Sciatic nerve (tissue), 2 donors: ENCODE data around the gene P2RX4. TPM values are rescaled to one million over a fixed set of nuclear protein-coding genes. Genes with fewer than 3 reads are reported as not detected.
"Not testable (repeated sequence)": the region's sequence is repeated elsewhere in the genome, so short reads cannot be mapped to it uniquely, and the experiment has no call there.

Experiments
- ATAC-seq: fragments of 200-7000 bp; cut with Tn5 transposase; one replicate; pipeline ENCODE4 v1.9.1; 2020; ENCODE audit warnings: mild to moderate bottlenecking, moderate library complexity
- DNase-seq: peaks from one replicate; pipeline ENCODE4 v3.0.0-alpha.2; 2020; ENCODE audit warnings: low spot score
- intact Hi-C: fragments of 100-400 bp; cut with DNase I; formaldehyde crosslinking; loops from one replicate; pipeline ENCODE4 v1.14.2; 2022
- total RNA-seq: library from RNA; stranded (reverse); fragmentation: NEBNext Ultra II Directional; extraction: Animal tissue kit (Norgen Biotek cat#: 25700); gene quantifications from one replicate; pipeline ENCODE4 v1.2.1, GENCODE V29; 2021
- donor health status: DM: no; HTN: no; CAD: no.
- donor health status: DM: no; HTN: no; CAD: no.

The P2RX4 gene
- total RNA-seq, 1 donor from 2014 or later = 24.2 TPM

DNA sequence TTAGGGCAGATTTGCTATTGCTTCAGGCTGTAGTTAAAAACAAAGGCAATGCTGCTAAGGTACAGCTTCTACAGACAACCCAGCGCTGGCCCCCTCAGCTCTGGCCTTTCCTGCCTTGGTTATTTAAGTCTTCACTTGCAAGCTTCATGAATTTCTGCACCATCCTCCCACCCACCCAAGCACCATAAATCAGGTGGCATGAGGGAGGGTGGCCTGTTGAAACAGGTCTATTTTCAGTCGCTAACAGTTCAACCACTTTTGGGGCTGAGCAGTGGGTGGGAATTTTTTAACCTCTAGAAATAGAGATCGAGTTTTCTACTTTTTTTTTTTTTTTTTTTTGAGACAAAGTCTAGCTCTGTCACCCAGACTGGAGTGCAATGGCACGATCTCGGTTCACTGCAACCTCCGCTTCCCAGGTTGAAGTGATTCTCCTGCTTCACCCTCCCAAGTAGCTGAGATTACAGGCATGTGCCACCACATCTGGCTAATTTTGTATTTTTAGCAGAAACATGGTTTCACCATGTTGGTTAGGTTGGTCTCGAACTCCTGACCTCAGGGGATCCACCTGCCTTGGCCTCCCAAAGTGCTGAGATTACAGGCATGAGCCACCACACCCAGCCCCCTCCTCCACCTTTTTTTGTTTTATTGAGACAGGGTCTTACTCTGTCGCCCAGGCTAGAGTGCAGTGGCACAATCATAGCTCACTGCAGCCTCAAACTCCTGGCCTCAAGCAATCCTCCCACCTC, 47.9 kb downstream of the P2RX4 start:
- intact Hi-C loops, ATAC-seq, DNase-seq: not testable (repeated sequence)

DNA sequence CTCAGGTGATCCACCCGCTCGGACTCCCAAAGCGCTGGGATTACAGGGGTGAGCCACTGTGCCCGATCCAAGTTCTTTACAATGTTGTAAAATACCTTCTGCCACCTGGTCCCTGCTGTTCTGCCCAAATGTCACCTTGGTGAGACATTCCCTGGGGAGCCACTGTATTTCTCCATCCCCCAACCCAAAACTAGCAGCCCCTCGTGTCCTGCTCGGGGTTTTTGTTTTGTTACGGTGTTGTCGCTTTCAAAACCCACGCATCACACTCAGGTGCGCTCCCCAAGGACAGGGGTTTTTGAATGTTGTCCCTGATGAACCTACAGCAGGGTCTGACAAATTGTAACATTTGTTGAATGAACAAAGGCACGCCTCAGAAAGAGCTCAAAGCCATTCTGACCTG, 49.1 kb downstream of the P2RX4 start:
- DNase-seq (no peak), ATAC-seq (no peak)
- intact Hi-C loops = no loop called here

DNA sequence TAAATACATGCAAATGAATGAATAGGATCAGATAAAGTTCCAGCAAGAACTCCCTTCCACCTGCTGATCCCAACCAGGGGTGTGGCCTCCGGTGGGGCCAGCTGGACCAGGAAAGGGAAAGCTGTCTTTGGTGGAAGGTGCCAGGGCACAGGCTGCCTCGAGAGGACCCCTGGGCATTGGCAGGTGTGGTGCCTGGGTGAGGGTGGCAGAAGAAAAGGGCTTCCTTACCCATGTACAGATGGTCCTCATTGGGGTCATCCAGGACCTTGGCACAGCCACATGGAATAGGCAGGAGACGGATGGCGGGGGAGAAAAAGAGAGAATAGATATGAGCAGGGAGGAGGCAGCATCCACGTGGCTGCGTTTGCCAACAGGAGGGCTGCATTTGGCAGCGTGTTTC, 50.2 kb downstream of the P2RX4 start:
- ATAC-seq = no peak
- DNase-seq = no peak
- intact Hi-C loops = no loop called here

DNA sequence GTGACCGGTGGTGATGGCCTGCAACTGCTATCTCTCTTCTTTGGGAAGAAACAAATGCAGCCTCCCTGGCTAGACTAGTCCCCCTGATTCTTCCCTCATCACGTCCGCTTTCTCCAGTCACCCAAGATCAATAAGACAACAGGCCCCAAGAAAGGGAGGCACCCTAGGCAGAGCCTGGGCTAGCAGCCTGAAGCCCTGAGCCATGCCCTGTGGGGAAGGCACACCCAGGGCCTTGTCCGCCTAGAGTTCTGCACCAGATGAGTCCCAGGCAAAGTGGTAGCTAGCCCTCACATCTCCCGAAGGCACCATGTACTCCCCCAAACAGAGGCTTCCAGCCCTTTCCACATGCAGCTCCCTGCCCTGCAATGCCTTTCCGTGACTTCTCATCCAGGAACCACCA, 51.5 kb downstream of the P2RX4 start:
- DNase-seq (no peak), ATAC-seq (no peak)

DNA sequence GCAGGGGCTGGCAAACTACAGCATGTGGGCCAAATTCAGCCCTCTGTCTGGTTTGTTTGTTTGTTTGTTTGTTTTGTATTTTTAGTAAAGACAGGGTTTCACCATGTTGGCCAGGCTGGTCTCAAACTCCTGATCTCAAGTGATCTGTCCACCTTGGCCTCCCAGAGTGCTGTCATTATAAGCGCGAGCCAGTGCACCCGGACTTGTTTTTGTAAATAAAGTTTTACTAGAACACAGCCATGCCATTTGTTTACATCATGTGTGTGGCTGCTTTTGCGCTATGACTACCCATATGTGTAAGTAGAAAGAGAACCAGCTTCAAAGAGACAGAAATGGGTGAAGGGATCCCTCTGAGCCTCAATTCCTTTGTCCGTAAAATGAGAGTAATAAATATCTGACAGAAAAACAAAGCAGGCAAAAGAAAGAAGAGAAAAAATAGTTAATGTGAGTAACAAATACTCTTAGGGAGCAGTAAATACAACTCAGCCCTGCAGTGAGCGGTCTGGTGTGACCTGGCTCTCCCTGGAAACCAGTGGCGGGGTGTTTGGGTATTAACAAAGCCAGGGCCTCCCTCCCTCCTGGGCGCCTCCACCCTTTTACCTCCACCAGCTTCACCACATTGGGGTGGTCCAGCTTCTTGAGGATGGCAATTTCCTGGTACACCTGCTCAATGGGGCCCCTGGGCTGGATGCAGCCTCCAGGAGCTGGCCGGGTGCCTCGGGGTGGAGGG, 53.4 kb downstream of the P2RX4 start:
- ATAC-seq (no peak), DNase-seq (no peak)
- intact Hi-C loops = no loop called here

More for the DNA sequence above, 51.5 kb downstream of the P2RX4 start:
- intact Hi-C loops = no loop called here

DNA sequence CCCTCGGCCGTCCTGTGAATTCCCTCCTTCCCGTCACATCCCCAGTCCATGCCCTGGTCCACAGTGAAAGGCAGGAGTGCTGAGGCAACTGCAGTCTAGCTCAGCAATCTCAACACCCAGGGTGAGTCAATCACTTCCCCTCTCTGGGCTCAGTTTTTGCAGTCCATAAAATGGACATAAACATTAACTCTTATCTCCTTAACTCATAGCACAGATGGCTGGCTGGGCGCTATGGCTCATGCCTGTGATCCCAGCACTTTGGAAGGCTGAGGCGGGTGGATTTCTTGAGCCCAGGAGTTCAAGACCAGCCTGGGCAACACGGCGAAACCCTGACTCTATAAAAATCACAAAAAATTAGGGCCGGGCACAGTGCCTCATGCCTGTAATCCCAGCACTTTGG, 54.2 kb downstream of the P2RX4 start:
- no peak for ATAC-seq
- intact Hi-C loops = no loop called here

DNA sequence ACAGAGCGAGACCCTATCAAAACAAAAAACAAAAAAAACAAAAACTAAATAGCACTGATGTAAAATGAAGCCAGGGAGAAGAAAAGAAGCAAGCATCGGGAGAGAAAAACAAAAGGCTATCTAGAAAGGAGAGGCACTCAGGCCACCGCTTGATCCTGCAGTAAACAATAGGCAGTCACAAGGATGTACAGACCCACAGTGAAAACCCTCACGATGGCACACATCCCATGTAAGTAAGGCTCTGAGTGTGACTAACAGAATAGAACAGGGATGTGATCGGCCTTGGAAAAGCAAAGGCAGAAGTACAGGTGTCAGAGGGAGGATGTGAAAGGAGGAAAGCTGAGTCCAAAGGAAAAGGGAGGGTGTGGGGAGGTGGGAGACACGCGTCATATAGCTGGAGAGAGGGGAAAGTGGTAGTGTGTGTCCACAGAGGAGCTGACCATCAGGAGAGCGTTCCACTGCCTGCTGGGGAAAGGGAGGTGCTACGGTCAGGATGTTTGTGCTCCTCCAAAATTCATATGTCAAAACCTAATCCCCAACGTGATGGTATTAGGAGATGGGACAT, 55.1 kb downstream of the P2RX4 start:
- DNase-seq (no peak), ATAC-seq (no peak)
- intact Hi-C loops = no loop called here

More for the DNA sequence above, 54.2 kb downstream of the P2RX4 start:
- no peak for DNase-seq

DNA sequence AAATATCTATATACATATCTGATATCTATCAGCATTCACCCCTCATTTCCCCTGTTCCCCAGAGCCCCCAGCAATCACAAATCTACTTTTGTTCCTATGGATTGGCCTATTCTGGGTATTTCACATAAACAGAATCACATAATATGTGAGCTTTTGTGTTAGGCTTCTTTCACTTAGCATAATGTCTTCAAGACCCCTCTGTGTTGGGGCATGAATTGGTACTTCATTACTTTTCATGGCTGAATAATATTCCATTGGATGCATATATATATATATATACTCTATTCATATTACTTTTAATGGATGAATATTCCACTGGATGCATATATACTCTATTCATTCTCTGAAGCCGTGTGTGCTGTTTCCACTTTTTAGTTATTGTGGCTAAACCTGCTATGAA, 57.9 kb downstream of the P2RX4 start:
- intact Hi-C loops = no loop called here
- ATAC-seq (no peak), DNase-seq (no peak)

DNA sequence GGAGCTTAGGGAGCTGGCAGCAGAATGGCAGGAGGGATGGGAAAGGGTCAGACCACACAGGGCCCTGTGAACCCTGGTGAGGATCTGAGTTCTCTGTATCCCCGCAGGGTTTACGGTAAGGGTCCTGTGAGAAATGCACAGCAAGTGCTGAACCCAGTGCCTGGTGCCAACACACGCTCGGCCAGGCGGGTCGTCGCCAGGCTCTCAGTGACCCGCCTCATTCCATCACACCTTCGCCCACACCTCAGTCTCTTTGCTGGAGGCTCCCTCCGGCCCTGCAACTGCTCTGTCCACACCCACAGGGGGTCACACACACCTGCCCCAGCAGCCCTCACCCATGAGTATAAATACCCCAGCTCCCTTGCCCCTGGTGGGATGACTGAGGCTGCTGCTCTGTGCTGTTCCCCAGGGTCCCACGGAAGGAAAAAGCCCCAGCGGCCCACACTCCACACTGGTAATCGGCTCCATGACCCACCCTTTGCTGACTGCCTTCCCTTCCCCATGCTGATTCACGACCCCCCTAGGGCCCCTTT, 63.5 kb downstream of the P2RX4 start:
- intact Hi-C loops = no loop called here
- DNase-seq (no peak), ATAC-seq (no peak)

DNA sequence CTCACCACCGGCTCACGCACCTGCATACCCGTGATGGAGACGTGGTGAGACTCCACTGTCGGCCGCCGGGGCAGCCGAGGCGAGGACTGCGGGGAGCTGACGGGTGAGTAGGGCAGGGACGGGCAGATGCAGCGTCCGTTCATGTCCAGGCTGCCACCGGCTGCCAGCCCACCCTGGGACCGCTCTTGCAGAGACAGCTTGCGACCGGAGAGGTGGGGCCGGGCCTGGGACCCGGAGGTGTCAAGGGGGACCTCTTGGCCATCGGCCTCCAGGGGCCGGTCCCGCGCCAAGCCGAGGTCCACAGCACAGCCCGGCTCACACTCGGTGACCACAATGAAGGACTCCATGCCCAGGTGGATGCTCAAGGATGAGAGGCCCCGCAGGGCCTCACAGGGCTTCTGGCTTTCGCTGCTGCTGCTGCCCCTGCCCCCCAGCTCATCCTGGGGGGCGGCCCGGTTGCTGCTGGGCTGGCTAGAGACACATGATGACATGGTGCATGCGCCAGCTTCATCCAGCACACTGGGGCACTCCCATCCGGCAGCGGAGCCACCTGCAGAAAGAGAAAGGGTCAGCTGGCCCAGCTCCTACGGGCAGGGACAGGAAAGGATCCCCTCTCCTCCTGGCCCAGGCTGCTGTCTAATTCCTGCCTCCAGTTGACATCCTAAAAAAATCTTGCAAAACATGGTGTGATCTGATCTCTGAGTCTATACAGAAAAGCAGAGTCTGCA, 64.3 kb downstream of the P2RX4 start:
- ATAC-seq (no peak), DNase-seq (no peak)
- intact Hi-C loops = no loop called here

DNA sequence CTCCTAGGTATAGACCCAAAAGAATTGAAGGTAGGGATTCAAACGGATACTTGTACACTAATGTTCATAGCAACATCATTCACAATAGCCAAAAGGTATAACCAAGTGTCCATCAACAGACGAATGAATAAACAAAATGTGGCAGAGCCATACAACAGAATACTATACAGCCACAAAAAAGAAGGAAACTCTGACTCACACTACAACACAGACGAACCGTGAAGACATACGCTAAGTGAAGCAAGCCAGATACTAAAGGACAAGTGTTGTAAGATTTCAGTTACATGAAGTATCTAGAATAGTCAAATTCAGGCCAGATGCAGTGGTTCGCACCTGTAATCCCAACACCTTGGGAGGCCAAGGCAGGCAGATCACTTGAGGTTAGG, 67.4 kb downstream of the P2RX4 start:
- intact Hi-C loops = no loop called here

DNA sequence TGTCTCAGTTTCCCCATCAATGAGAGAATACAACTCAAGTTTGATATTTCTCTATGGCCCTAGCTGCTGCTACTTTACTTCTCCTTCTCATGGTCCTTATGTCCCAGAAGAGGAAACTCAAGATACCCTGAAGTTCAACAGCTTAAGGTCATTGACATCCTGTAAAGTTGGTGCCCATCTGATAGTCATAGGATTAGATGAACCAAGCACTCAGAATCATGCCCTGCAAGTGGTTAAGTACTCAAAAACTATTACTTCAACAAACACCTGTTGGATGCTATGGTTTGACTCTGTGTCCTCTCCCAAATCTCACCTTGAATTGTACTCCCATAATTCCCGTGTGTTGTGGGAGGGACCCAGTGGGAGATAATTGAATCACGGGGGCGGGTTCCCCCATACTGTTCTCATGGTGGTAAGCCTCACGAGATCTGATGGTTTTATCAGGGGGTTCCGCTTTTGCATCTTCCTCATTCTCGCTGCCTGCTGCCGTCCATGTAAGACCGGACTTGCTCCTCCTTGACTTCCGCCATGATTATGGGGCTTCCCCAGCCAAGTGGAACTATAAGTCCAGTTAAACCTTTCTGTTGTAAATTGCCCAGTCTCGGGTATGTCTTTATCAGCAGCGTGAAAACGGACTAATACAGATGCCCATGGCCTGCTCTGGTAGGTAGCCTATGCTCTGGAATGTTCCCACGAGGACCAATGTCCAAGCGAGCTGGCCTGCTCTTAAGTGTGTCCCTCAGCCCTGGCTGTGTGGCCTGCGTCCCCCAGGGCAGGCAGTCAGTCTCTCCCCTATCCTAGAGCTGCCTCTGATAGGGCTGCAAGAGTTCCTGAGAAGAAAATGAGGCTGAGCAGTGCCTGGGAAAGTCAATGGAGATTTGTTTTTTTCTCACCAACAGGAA, 68.5 kb downstream of the P2RX4 start:
- intact Hi-C loops = no loop called here
- peak; percentile 16 for ATAC-seq
- no peak for DNase-seq

More for the DNA sequence above, 67.4 kb downstream of the P2RX4 start:
- ATAC-seq (no peak), DNase-seq (no peak)

DNA sequence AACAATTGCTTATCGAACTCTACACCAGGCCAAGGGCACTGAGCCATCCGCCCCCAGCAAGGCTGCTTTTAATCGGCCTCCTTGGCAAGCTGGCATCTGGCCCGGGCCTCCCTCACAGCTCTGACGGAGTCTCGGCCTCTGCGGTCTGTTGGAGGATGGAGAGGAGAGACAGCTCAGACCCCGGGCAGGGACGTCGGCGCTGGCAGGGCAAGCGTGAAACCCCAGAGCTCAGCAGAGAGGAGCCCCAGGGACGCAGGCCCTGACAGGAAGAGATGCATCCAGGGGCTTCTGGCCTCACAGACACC, 69.1 kb downstream of the P2RX4 start:
- ATAC-seq (peak; percentile 60), DNase-seq (no peak)
- intact Hi-C loops = no loop called here

DNA sequence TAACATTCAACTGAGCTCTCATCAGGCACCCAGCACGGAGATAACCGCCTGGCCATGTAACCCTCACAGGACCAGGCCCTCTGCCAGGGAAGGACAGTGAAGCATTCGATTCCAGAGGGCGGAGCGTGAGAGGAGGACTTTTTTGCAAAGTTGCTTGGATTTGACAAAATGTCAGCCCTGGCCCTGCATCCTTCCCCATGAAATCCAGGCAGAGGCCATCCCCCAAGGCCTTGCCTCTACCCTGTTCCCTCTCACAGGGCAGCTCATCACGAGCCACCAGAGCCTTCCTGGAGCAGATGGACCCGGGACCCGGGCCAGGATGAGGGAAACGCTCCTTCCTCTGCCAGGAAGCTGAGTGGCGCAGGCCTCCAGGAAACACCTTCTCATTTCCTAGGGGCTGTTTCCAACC, 69.6 kb downstream of the P2RX4 start:
- DNase-seq (peak; percentile 68), ATAC-seq (peak; percentile 73)
- intact Hi-C loops = no loop called here

DNA sequence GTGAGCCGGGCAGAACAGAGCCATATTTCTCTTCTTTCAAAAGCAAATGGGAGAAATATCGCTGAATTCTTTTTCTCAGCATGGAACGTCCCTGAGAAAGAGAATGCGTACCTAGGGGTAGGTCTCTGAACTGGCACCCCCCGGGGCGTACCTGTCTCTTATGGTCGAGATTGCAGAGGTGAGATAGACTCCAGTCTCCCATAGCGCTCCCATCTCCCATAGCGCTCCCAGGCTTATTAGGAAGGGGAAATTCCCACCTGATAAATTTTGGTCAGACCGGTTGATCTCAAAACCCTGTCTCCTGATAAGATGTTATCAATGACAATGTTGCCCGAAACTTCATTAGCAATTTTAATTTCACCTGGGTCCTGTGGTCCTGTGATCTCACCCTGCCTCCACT, 70.6 kb downstream of the P2RX4 start:
- ATAC-seq, DNase-seq, intact Hi-C loops: not testable (repeated sequence)

DNA sequence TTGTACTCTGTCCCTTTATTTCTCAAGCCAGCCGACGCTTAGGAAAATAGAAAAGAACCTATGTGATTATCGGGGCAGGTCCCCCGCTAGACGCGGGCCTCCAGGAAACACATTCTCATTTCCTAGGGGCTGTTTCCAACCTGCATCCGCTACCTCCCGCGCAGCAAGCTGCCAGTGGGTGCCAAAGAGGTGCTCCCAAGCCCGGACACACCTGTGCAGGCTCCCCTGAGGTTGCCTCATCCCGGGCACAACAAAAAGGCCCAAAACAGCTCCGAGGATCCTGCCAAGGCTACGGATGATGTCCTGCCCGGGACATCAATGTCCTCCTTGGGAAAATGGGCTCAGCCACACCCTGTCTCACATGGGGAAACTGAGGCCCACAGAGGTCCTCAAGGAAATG, 71.2 kb downstream of the P2RX4 start:
- intact Hi-C loops, DNase-seq, ATAC-seq: not testable (repeated sequence)

DNA sequence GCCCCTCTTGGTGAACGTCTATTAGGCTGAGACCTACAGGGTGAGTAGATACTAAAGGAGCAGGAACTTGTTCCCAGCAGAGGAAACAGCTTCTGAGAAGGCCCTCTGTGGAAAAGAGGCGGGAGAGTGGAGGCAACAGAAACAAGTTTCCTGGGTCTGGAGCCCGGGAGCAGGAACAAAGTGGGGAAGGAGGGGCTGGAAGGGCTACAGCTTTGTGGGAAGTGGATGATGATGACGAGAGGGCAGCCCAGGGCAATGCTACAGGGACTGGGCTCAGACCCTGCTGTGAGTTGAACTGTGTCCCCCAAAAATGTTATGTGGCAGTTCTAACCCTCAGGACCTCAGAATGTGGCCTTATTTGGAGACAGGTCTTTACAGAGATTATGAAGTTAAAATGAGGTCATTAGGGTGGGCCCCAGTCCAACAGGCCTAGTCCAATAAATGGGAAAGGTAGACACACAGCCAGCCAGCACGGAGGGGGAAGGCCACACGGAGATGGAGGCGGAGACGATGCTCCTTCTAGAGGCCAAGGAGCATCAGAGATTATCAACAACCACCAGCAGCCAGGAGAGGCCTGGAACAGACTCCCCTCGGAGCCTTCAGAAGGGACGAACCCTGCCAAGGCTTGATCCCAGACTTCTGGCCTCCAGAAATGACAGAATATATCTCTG, 72.3 kb downstream of the P2RX4 start:
- ATAC-seq (no peak), DNase-seq (no peak)
- intact Hi-C loops = no loop called here

DNA sequence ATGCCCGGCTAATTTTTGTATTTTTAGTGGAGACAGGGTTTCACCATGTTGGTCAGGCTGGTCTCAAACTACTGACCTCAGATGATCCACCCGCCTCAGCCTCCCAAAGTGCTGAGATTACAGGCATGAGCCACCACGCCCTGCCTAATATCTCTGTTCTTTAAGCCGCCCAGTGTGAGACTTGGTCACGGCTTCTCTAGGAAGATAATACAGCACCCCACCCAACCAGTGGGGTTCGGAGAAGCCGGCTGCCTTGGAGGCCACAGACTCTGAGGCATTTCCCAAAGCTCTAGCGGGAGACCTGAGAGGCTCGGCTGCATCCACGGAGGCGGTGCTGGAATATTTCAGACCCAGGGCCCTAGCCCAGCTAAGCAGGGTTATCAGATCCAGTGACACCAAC, 73.0 kb downstream of the P2RX4 start:
- DNase-seq, intact Hi-C loops, ATAC-seq: not testable (repeated sequence)
